IMR-90 (cell line): ENCODE measurements around the gene PPARD.

ENCODE experiments used
- BHLHE40 ChIP-seq: fragments of 150-350 bp; IDR thresholded peaks from 2 replicates; pipeline ENCODE4 v1.6.1; 2016; ENCODE audit warnings: mild to moderate bottlenecking, low read depth, low read length
- CEBPB ChIP-seq: IDR thresholded peaks from 2 replicates; pipeline ENCODE4 v1.6.1; 2012; ENCODE audit warnings: low read depth, low read length, improper control_type of control experiment
- CHD1 ChIP-seq: IDR thresholded peaks from 2 replicates; pipeline ENCODE4 v1.6.1; 2012; ENCODE audit warnings: low read depth, low read length, improper control_type of control experiment
- MAFK ChIP-seq: IDR thresholded peaks from 2 replicates; pipeline ENCODE4 v1.6.1; 2012; ENCODE audit warnings: low read depth, low read length, improper control_type of control experiment
- MAZ ChIP-seq: IDR thresholded peaks from 2 replicates; pipeline ENCODE4 v1.6.1; 2012; ENCODE audit warnings: low read depth, mild to moderate bottlenecking, low read length, improper control_type of control experiment, moderate library complexity, borderline replicate concordance
- MXI1 ChIP-seq: IDR thresholded peaks from 2 replicates; pipeline ENCODE4 v1.6.1; 2012; ENCODE audit warnings: low read depth, mild to moderate bottlenecking, low read length, moderate library complexity, borderline replicate concordance
- POLR2A ChIP-seq: IDR thresholded peaks from 2 replicates; pipeline ENCODE4 v1.6.1; 2012; ENCODE audit warnings: mild to moderate bottlenecking, low read depth, low read length
- RAD21 ChIP-seq: IDR thresholded peaks from 2 replicates; pipeline ENCODE4 v1.6.1; 2012; ENCODE audit warnings: low read length, improper control_type of control experiment
- RCOR1 ChIP-seq: IDR thresholded peaks from 2 replicates; pipeline ENCODE4 v1.6.1; 2012; ENCODE audit warnings: mild to moderate bottlenecking, low read length, improper control_type of control experiment; ENCODE audit not compliant: insufficient replicate concordance
- RFX5 ChIP-seq: IDR thresholded peaks from 2 replicates; pipeline ENCODE4 v1.8.0; 2012; ENCODE audit warnings: low read depth, mild to moderate bottlenecking, low read length, moderate library complexity
- TF ChIP-seq, protein P1 (sequence below): conservative IDR thresholded peaks from 2 replicates; pipeline ENCODE4 v1.5.1; 2012; ENCODE audit warnings: mild to moderate bottlenecking, low read depth, low read length, improper control_type of control experiment
- TF ChIP-seq, protein P2 (sequence below): fragments of 150-350 bp; IDR thresholded peaks from 2 replicates; pipeline ENCODE4 v1.6.1; 2017; ENCODE audit warnings: mild to moderate bottlenecking, antibody characterized with exemption, low read length, low read depth
- TF ChIP-seq, protein P3 (sequence below): fragments of 150-350 bp; IDR thresholded peaks from 2 replicates; pipeline ENCODE4 v1.6.1; 2016; ENCODE audit warnings: low read depth, mild to moderate bottlenecking, low read length, moderate library complexity, borderline replicate concordance

DNA sequence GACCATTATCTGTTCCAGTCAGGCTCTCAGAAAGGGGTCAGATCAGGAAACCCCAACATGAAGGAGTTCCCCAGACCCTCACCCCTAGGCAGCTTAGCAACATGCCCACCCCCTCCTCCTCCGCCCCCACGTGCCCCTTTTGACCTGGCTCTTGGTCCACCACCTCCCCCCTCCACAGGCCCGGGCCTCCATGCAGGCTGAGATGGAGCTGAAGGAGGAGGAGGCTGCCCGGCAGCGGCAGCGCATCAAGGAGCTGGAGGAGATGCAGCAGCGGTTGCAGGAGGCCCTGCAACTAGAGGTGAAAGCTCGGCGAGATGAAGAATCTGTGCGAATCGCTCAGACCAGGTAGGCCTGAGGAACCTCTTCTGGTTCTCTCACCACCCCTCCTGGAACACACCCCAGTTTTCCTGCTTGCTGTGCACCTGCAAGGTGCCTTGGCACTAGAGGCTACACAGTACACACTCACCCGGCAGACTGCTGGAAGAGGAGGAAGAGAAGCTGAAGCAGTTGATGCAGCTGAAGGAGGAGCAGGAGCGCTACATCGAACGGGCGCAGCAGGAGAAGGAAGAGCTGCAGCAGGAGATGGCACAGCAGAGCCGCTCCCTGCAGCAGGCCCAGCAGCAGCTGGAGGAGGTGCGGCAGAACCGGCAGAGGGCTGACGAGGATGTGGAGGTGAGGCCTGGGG, 22.9 kb upstream of the PPARD start:
- TF ChIP-seq, protein P1, sequence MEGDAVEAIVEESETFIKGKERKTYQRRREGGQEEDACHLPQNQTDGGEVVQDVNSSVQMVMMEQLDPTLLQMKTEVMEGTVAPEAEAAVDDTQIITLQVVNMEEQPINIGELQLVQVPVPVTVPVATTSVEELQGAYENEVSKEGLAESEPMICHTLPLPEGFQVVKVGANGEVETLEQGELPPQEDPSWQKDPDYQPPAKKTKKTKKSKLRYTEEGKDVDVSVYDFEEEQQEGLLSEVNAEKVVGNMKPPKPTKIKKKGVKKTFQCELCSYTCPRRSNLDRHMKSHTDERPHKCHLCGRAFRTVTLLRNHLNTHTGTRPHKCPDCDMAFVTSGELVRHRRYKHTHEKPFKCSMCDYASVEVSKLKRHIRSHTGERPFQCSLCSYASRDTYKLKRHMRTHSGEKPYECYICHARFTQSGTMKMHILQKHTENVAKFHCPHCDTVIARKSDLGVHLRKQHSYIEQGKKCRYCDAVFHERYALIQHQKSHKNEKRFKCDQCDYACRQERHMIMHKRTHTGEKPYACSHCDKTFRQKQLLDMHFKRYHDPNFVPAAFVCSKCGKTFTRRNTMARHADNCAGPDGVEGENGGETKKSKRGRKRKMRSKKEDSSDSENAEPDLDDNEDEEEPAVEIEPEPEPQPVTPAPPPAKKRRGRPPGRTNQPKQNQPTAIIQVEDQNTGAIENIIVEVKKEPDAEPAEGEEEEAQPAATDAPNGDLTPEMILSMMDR: no peak
- TF ChIP-seq MAFK (no peak), POLR2A (no peak), RAD21 (no peak), CHD1 (no peak), MAZ (no peak), BHLHE40 (no peak), CEBPB (no peak), RCOR1 (no peak), RFX5 (no peak), MXI1 (no peak)
- TF ChIP-seq, protein P2, sequence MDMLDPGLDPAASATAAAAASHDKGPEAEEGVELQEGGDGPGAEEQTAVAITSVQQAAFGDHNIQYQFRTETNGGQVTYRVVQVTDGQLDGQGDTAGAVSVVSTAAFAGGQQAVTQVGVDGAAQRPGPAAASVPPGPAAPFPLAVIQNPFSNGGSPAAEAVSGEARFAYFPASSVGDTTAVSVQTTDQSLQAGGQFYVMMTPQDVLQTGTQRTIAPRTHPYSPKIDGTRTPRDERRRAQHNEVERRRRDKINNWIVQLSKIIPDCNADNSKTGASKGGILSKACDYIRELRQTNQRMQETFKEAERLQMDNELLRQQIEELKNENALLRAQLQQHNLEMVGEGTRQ: no peak
- TF ChIP-seq, protein P3, sequence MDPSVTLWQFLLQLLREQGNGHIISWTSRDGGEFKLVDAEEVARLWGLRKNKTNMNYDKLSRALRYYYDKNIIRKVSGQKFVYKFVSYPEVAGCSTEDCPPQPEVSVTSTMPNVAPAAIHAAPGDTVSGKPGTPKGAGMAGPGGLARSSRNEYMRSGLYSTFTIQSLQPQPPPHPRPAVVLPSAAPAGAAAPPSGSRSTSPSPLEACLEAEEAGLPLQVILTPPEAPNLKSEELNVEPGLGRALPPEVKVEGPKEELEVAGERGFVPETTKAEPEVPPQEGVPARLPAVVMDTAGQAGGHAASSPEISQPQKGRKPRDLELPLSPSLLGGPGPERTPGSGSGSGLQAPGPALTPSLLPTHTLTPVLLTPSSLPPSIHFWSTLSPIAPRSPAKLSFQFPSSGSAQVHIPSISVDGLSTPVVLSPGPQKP: no peak
